HepG2 (cell line): ENCODE results near the gene PRAC1. TPM values are rescaled to one million over a fixed set of nuclear protein-coding genes. Genes with fewer than 3 reads are reported as not detected.
A peak's percentile ranks its signal among the peaks of the same experiment; 100 is the strongest.

Source experiments
- GATAD1 ChIP-seq: IDR thresholded peaks from 2 replicates; pipeline ENCODE4 v1.6.1; 2016; ENCODE audit warnings: missing genetic modification reagents, missing compliant biosample characterization
- HOXA5 ChIP-seq: sonication (generic); formaldehyde crosslinking; IDR thresholded peaks from 2 replicates; pipeline ENCODE4 v1.4.0; 2020; ENCODE audit warnings: missing genetic modification reagents
- MIER2 ChIP-seq: IDR thresholded peaks from 2 replicates; pipeline ENCODE4 v1.6.1; 2016; ENCODE audit warnings: missing biosample characterization, missing genetic modification reagents
- MLLT10 ChIP-seq: sonication (generic); formaldehyde crosslinking; IDR thresholded peaks from 2 replicates; pipeline ENCODE4 v1.4.0; 2020; ENCODE audit warnings: missing genetic modification reagents
- NR2F6 ChIP-seq, 2 experiments: IDR thresholded peaks; 2 replicates each; pipeline ENCODE4 v1.6.1; 2016; ENCODE audit warnings: antibody characterized with exemption in 1 of 2, mild to moderate bottlenecking in 1 of 2
- PTBP1 ChIP-seq: fragments of 200-400 bp; formaldehyde crosslinking; IDR thresholded peaks from 2 replicates; pipeline ENCODE4 v1.6.1; 2018; ENCODE audit warnings: low read length, low read depth; ENCODE audit not compliant: poor library complexity, severe bottlenecking
- RFX3 ChIP-seq: IDR thresholded peaks from 2 replicates; pipeline ENCODE4 v1.6.1; 2016; ENCODE audit warnings: missing biosample characterization, missing genetic modification reagents
- SRF ChIP-seq: IDR thresholded peaks from 2 replicates; pipeline ENCODE4 v1.6.1; 2011; ENCODE audit warnings: mild to moderate bottlenecking, low read depth, low read length, moderate library complexity
- SSRP1 ChIP-seq: IDR thresholded peaks from 2 replicates; pipeline ENCODE4 v1.6.1; 2016; ENCODE audit warnings: control low read depth
- ZFY ChIP-seq: sonication (generic); formaldehyde crosslinking; IDR thresholded peaks from 2 replicates; pipeline ENCODE4 v1.4.0; 2020; ENCODE audit warnings: missing genetic modification reagents
- ZNF225 ChIP-seq: sonication (generic); formaldehyde crosslinking; IDR thresholded peaks from 2 replicates; pipeline ENCODE4 v1.4.0; 2020; ENCODE audit warnings: mild to moderate bottlenecking, missing genetic modification reagents
- ZNF343 ChIP-seq: sonication (generic); formaldehyde crosslinking; IDR thresholded peaks from 2 replicates; pipeline ENCODE4 v1.4.0; 2020; ENCODE audit warnings: mild to moderate bottlenecking, missing genetic modification reagents
- ZNF567 ChIP-seq: sonication (generic); formaldehyde crosslinking; IDR thresholded peaks from 2 replicates; pipeline ENCODE4 v1.8.1; 2023; ENCODE audit warnings: mild to moderate bottlenecking, missing genetic modification reagents, borderline replicate concordance
- ZNF572 ChIP-seq: sonication (generic); formaldehyde crosslinking; IDR thresholded peaks from 2 replicates; pipeline ENCODE4 v1.5.1; 2020; ENCODE audit warnings: mild to moderate bottlenecking, missing genetic modification reagents
- ZNF607 ChIP-seq: sonication (generic); formaldehyde crosslinking; IDR thresholded peaks from 2 replicates; pipeline ENCODE4 v1.5.1; 2020; ENCODE audit warnings: missing genetic modification reagents, mild to moderate bottlenecking, borderline replicate concordance
- ZNF652 ChIP-seq: IDR thresholded peaks from 2 replicates; pipeline ENCODE4 v1.6.1; 2016; ENCODE audit warnings: low read depth, borderline replicate concordance
- ZNF7 ChIP-seq: IDR thresholded peaks from 2 replicates; pipeline ENCODE4 v1.6.1; 2016; ENCODE audit warnings: missing biosample characterization, missing genetic modification reagents
- ZNF766 ChIP-seq: sonication (generic); formaldehyde crosslinking; IDR thresholded peaks from 2 replicates; pipeline ENCODE4 v1.5.0; 2020; ENCODE audit warnings: missing genetic modification reagents, borderline replicate concordance
- ZNF788 ChIP-seq: sonication (generic); formaldehyde crosslinking; IDR thresholded peaks from 2 replicates; pipeline ENCODE4 v1.5.0; 2020; ENCODE audit warnings: mild to moderate bottlenecking, missing genetic modification reagents, borderline replicate concordance
- polyA plus RNA-seq, 8 experiments: library from polyadenylated mRNA; depleted of rRNA in 3 of 8; stranded (reverse) in 7 of 8; unstranded in 1 of 8; fragments of >200 nt; fragmentation: Illumina TruSeq in 4 of 8; extraction: Trizol in 4 of 8; gene quantifications; 2 replicates each; pipeline versions ENCODE4 v1.2.1 to v1.2.3, GENCODE V29; 2011 to 2016; ENCODE audit warnings: low read depth in 4 of 8, missing spikeins in 1 of 8, mixed read lengths in 1 of 8; ENCODE audit not compliant: insufficient read depth in 1 of 8
- total RNA-seq, 5 experiments: library from RNA; depleted of rRNA; stranded (reverse); fragments of >200 nt; fragmentation: Illumina TruSeq; extraction: Trizol; gene quantifications; 2 replicates each; pipeline ENCODE4 v1.2.3, GENCODE V29; 2016; ENCODE audit warnings: low read depth in 1 of 5
- TF ChIP-seq, protein P1 (sequence below): sonication (generic); formaldehyde crosslinking; IDR thresholded peaks from 2 replicates; pipeline ENCODE4 v1.8.0; 2022; ENCODE audit warnings: missing genetic modification reagents, mild to moderate bottlenecking, moderate library complexity, borderline replicate concordance
- TF ChIP-seq, protein P2 (sequence below): sonication (generic); formaldehyde crosslinking; IDR thresholded peaks from 2 replicates; pipeline ENCODE4 v1.5.0; 2020; ENCODE audit warnings: missing genetic modification reagents
- TF ChIP-seq, protein P3 (sequence below): sonication (generic); formaldehyde crosslinking; IDR thresholded peaks from 2 replicates; pipeline ENCODE4 v1.5.1; 2020; ENCODE audit warnings: mild to moderate bottlenecking, missing genetic modification reagents
- TF ChIP-seq, protein P4 (sequence below): sonication (generic); formaldehyde crosslinking; conservative IDR thresholded peaks from 2 replicates; pipeline ENCODE4 v1.8.0; 2022; ENCODE audit warnings: missing genetic modification reagents

Gene PRAC1
- total and polyA plus RNA-seq, 2 of the 13 experiments (the other 11 are each of a cell fraction or from before 2014, with no cell fraction given) = not detected

DNA sequence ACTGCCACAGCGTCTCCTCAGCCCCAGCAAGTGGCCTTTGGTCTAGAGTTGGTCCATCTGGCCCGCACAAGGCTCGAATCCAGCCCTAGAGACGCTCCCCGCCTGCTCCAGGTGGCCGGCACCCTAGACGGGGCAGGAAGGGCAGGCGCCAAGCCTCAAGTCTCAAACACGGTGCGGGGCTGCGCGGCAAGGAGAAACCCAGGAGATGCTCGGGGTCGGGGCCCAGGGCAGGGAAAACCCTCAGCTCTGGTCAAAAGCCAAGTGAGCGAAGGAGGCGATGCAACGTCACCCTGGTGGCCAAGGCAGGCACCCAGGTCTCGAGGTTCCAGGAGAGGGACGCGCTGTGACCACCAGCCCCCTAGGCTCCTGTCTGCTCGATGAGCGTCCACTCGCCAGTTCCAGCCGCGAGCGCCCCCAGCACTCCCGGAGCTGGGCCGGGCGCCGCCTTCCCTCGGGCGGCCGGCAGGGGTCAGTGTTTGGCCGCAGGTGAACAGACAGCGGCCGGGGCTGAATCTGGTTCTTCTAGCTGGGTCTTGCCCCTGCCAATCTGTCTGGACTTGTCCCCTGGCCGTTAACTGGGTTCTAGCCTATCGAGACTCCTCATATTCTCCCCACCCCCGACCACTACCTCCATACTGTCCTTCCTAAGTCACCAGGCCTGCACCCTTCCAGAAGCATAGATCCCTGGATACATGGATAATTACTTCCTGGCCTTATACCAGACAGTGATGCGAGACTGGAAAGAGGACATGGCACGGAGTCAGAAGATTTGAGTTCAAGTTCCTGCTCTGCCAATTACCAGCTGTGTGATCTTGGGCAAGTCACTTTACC, 44.0 kb downstream of the PRAC1 start (continued):
- TF ChIP-seq, protein P1, sequence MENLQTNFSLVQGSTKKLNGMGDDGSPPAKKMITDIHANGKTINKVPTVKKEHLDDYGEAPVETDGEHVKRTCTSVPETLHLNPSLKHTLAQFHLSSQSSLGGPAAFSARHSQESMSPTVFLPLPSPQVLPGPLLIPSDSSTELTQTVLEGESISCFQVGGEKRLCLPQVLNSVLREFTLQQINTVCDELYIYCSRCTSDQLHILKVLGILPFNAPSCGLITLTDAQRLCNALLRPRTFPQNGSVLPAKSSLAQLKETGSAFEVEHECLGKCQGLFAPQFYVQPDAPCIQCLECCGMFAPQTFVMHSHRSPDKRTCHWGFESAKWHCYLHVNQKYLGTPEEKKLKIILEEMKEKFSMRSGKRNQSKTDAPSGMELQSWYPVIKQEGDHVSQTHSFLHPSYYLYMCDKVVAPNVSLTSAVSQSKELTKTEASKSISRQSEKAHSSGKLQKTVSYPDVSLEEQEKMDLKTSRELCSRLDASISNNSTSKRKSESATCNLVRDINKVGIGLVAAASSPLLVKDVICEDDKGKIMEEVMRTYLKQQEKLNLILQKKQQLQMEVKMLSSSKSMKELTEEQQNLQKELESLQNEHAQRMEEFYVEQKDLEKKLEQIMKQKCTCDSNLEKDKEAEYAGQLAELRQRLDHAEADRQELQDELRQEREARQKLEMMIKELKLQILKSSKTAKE (CRISPR knock-in tag) = no peak
- TF ChIP-seq NR2F6 (IDR thresholded peaks at IDR 0.05) (no peak), NR2F6 (CRISPR knock-in tag; IDR thresholded peaks at IDR 0.05) (0 out of 2 replicates have a peak, but pooled peaks have one; percentile 9), ZNF572 (CRISPR knock-in tag) (0 out of 2 replicates have a peak, but pooled peaks have one; percentile 64), HOXA5 (CRISPR knock-in tag) (peak; percentile 64; the same call in 1 of the 2 replicates), ZNF567 (no peak), SSRP1 (CRISPR knock-in tag) (no peak), ZNF7 (CRISPR knock-in tag) (no peak), GATAD1 (no peak), ZNF607 (CRISPR knock-in tag) (peak; percentile 58; the same call in 1 of the 2 replicates), SRF (no peak), ZNF788 (CRISPR knock-in tag) (0 out of 2 replicates have a peak, but pooled peaks have one; percentile 29), ZFY (CRISPR knock-in tag) (0 out of 2 replicates have a peak, but pooled peaks have one; percentile 34), MLLT10 (CRISPR knock-in tag) (no peak), ZNF225 (CRISPR knock-in tag) (peak; percentile 54; the same call in 1 of the 2 replicates), MIER2 (CRISPR knock-in tag) (peak; percentile 59), ZNF766 (CRISPR knock-in tag) (peak; percentile 69; the same call in 1 of the 2 replicates), ZNF652 (CRISPR knock-in tag) (no peak), RFX3 (no peak), PTBP1 (peak; percentile 88), ZNF343 (CRISPR knock-in tag) (no peak)
- TF ChIP-seq, protein P2, sequence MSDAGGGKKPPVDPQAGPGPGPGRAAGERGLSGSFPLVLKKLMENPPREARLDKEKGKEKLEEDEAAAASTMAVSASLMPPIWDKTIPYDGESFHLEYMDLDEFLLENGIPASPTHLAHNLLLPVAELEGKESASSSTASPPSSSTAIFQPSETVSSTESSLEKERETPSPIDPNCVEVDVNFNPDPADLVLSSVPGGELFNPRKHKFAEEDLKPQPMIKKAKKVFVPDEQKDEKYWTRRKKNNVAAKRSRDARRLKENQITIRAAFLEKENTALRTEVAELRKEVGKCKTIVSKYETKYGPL (CRISPR knock-in tag) = no peak
- TF ChIP-seq, protein P3, sequence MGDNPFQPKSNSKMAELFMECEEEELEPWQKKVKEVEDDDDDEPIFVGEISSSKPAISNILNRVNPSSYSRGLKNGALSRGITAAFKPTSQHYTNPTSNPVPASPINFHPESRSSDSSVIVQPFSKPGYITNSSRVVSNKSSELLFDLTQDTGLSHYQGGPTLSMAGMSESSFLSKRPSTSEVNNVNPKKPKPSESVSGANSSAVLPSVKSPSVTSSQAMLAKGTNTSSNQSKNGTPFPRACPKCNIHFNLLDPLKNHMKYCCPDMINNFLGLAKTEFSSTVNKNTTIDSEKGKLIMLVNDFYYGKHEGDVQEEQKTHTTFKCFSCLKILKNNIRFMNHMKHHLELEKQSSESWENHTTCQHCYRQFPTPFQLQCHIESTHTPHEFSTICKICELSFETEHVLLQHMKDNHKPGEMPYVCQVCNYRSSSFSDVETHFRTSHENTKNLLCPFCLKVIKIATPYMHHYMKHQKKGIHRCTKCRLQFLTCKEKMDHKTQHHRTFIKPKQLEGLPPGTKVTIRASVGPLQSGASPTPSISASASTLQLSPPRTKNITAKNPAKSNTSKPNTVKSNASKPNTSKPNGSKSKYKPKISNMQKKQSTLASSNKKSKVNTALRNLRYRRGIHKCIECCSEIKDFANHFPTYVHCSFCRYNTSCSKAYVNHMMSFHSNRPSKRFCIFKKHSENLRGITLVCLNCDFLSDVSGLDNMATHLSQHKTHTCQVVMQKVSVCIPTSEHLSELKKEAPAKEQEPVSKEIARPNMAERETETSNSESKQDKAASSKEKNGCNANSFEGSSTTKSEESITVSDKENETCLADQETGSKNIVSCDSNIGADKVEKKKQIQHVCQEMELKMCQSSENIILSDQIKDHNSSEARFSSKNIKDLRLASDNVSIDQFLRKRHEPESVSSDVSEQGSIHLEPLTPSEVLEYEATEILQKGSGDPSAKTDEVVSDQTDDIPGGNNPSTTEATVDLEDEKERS = no peak
- TF ChIP-seq, protein P4, sequence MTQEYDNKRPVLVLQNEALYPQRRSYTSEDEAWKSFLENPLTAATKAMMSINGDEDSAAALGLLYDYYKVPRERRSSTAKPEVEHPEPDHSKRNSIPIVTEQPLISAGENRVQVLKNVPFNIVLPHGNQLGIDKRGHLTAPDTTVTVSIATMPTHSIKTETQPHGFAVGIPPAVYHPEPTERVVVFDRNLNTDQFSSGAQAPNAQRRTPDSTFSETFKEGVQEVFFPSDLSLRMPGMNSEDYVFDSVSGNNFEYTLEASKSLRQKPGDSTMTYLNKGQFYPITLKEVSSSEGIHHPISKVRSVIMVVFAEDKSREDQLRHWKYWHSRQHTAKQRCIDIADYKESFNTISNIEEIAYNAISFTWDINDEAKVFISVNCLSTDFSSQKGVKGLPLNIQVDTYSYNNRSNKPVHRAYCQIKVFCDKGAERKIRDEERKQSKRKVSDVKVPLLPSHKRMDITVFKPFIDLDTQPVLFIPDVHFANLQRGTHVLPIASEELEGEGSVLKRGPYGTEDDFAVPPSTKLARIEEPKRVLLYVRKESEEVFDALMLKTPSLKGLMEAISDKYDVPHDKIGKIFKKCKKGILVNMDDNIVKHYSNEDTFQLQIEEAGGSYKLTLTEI (CRISPR knock-in tag) = no peak
